Activated CD4-positive, alpha-beta T cell treated with anti-CD3 and anti-CD28 coated beads, Interleukin-10, Interleukin-2, amounts not matched to agents 100 ng/mL and 50 ng/mL, durations not matched to agents 16 hours and 8 hours (primary cell): Measurements from ENCODE around the gene RASSF4.

Experiments used
- DNase-seq: peaks from one replicate; pipeline ENCODE4 v3.0.0-alpha.2; 2020

RASSF4 gene, protein sequence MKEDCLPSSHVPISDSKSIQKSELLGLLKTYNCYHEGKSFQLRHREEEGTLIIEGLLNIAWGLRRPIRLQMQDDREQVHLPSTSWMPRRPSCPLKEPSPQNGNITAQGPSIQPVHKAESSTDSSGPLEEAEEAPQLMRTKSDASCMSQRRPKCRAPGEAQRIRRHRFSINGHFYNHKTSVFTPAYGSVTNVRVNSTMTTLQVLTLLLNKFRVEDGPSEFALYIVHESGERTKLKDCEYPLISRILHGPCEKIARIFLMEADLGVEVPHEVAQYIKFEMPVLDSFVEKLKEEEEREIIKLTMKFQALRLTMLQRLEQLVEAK

DNA sequence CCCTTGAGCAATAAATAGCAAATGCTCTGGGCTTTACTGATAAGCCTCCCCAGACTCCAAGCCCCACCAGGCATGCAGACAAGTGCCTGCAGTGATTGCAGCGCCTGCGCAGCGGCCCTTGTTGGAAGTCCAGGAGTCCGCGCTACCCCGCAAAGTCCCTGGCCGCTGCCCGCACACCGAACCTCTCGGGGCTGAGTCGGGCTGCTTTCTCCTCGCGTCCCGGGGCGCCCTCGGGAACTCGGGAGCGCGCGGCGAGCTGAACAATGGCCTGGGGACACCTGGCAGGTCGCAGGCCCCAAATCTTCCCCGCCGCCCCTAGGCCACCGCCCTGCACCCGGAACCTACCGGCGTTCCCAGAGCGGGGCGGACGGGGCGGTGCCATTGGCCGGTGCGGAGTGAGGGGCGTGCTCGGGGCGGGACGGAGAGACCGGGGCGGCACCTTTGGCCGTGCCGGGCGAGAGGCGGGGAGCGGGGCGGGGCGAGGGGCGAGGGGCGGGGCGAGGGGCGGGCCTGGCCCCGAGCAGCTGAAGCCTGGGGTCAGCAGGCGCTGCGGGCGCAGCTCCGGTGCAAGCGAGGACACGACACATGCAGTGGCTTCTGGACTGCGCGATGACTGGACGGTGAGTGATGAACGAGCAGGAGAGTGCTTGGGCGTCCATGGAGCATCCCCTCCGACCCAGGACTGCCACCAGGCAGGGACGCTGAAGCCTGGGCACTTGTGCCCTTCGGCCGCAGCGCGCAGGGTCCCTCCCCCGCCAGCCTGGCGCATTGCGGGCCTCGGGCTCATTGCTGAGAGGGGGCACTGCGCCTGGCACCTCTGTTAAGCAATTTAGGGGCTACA, at the start of gene RASSF4:
Gene RASSF4, plus strand, starts transcription at position 556 of the 841 bp plus-strand sequence. CDS start 10,401 bp downstream, outside the sequence.
- peak; percentile 95 for DNase-seq

DNA sequence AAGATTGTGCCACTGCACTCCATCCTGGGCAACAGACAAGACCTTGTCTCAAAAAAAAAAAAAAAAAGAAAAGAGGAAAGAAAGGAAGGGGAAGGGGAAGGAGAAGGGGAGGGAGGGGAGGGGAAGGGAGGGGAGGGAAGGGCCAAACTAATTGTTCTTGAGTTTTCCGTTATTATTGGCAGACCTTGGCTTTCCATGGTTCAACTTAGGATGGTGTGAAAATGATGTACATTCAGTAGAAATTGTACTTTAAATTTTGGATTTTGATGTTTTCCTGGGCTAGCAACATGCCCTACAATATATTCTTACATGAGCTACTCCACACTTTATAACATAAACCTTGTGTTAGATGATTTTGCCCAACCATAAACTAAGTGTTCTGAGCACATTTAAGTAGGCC, 49.7 kb upstream of the RASSF4 start:
- DNase-seq: no peak

DNA sequence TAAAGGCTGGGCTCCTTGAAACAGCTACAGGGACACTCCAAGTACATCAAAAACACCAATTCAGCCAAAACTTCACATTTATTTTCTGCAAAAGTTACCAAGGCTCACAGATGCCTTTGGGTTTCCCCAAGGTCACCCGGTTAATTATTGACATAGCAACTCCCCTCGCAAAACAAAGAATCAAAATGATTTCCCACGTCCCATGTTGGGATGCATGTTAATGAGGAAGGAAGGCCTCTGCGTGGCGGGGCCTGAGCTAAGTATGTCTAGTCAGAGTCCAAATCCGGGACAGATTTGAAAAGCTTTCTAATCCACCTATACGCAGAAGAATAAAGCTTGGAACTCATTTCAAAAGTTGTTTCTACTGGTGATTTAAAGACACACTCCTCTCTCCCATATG, 49.0 kb upstream of the RASSF4 start:
- DNase-seq: no peak

DNA sequence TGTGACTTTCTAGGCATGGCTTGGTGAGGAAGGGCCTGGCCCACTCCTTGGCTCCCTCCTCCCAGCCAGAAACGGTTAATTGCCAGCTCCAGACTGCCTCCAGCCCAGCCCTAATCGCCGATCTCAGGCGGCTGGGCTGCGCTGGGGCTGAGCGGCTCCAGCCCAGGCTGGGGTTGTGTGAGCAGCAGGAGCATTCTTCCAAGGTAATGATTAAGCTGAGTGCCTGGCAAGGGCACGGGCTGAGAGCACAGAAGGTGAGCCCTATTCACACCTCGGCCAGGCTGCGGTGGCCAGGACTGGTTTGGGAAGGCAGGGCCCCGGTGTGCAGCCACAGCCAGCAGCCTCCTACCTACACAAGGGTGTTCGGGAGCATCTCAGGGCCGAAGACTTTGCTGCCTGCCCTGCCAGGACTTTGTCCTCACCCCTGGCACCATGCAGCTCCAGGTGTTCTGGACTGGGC, 48.5 kb upstream of the RASSF4 start, which contains the start of gene TMEM72:
Gene TMEM72, plus strand, starts transcription at position 257 of the 460 bp plus-strand sequence. Its CDS starts 176 bp downstream, at position 433.
- DNase-seq: no peak

DNA sequence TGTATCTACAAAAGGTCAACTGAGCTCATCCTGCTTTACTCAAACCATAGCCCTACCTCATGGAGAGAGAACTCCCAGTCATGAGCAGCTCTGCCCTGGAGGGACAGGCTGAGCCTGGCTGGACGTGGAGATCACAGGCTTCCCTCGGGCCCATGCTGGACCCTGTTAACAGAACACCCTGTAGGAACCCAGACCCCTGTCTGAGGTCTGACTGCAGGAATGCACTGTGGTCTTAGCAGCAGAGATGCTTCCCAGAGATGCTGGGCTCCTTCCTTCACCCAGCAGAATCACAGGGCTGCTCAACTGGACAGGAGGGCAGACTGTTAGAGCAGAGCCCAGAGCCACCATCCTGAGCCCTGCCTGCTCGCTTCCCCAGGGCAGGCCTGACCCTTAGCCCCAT, 47.7 kb upstream of the RASSF4 start:
- DNase-seq: no peak

DNA sequence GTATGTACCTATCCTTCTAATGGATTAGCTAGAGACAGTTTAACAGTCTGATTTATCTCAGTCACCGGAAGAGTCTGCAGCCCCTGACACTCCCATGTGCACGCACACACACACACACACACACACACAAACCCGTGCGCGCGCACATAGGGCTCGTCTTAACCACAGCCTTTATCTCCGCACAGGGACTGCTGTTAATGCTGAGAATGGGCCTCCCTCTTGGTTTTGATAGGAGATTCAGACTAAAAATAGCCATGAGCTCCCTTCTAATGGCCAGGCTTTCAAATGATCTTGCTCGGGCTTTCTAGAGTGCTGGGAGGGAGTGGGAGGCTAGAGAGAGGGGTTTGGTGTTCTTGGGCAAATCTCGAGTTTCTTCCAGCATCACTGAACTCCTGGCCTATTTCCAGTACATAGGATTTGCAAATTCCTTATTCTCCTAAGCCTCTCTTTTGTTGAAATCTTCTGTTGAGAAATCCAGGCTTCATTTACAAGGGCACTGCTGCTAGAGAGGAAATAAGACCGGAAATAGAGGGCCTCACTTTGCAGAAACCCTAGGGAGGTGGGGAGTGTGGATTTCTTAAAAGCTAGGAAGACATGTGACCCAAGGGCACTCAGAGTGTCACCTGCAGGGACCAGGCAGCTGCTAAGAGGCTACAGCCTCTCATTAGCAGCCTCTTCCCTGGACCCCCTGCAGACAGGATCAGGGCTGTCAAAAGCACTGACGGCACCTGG, 46.1 kb upstream of the RASSF4 start:
- peak; percentile 11 for DNase-seq

DNA sequence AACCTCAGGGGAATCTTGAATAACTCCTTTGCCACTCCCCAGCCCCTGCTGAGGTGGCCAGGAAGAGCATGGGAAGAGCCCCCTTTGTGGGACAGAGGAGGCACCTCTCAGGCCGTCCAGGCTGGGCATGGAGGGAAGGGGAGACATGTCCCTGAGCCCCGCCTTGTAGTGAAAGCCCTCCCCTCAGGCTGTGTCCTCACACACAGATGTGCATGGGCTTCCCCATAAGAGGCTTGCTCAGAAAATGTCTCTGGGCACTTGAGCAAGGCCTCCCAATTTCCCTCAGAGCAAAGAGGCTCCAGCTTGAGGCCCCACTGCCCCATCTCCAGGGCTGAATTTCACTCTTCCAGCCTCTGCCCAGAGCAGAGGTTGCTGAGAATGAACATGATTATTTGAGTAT, 44.7 kb upstream of the RASSF4 start:
- DNase-seq: no peak

DNA sequence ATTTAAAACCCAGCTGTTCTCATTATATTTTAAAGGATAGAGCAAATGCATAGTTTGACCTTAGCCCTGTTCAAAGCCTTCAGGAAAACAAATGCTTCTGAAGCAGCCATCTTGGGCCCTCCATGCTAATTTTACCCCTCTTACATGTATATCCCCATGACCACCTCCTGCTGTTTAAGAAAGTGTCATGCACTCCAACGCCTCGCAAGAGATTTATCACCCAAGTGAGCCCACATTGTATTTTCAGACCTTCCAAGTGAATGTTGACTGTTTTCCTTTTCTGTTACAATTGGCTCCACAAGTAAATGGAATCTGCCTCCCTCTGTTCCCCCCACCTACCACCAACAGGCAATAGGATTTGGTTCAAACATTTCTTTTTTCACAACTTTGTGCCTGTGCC, 43.2 kb upstream of the RASSF4 start:
- no peak for DNase-seq

DNA sequence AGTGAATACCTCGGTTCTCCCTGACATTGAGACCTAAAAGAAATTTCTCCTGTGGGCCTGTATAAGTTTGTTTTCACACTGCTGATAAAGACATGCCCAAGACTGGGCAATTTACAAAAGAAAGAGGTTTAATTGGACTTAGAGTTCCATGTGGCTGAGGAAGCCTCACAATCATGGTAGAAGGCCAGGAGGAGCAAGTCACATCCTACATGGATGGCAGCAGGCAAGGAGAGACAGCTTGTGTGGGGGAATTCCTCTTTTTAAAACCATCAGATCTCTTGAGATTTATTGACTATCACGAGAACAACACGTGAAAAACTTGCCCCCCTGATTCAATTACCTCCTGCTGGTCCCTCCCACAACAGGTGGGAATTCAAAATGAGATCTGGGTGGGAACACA, 41.8 kb upstream of the RASSF4 start:
- no peak for DNase-seq

DNA sequence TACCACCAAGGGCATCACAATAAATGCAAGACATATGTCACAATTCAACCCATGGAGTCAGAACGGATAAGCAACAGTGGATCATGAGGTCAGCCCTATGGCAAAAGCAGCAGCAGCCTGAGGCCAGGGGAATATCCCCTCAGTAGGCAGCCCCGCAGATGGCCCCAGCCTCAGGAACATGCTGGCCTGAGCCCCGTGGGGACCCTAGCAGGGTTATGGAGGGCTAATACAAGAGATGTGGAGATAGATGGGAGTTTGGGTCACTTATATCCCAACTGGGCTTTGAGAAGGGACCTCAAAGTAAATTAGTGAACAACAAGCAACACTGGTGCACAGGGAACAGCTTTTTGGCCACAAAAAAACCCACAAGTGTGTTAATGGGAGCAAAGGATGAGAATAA, 39.4 kb upstream of the RASSF4 start:
- no peak for DNase-seq

DNA sequence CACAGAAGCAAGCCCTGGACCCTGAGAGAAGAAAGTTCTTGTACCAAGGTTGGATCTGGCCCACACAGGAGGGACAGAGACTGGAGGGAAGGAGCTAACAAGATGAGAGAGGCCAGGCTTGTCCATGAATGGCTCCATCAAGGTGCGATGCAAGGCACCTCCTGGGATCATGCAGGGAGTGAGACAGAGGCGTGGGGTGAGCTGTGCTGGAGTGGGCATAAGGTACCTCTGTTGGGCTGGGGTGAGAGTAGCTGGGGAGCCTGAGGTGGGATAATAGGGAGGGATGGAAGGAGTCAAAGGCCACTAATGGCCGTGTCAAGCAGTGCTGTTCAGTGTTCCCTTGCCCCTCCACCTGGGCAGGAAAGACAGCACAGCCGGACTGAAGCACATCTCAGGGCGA, 38.5 kb upstream of the RASSF4 start:
- no peak for DNase-seq

DNA sequence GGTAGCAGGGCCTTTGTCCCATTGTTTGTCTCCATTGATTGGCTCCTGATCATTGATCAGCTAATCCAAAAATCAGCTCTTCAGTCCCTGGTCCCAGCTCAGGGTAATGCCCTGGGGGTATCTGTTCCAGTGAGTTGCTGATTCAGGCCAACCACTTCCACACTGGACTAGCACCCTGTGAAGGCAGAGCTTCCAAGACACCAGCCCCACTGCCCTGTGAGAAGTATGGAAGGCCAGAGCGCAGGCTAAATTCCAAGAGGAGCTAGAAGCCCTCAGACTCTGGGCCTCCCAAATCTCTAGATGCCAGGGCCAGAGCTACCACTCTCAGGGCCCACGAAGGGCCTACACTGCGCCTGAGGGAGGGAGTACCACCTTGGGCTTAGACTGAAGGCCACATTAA, 38.1 kb upstream of the RASSF4 start:
- no peak for DNase-seq

DNA sequence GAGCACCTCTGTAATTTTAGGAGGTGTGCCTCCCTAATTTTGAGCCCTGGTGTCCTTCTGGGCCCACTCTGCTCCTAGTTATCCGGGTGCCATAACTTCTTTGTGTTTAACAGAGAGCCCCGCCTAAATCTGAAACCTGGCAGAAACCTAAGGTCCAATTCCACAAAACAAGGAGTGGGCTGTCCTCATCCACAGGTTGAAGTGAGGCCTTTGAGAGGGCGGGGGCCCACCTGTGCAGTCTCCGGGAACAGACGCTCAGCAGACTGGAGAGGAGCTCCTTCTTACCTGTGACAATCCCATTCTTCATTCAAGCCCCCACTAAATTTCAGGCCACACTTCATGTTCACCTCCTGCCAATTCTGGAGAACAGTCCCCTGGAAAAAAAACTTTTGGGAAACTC, 37.6 kb upstream of the RASSF4 start:
- no peak for DNase-seq

DNA sequence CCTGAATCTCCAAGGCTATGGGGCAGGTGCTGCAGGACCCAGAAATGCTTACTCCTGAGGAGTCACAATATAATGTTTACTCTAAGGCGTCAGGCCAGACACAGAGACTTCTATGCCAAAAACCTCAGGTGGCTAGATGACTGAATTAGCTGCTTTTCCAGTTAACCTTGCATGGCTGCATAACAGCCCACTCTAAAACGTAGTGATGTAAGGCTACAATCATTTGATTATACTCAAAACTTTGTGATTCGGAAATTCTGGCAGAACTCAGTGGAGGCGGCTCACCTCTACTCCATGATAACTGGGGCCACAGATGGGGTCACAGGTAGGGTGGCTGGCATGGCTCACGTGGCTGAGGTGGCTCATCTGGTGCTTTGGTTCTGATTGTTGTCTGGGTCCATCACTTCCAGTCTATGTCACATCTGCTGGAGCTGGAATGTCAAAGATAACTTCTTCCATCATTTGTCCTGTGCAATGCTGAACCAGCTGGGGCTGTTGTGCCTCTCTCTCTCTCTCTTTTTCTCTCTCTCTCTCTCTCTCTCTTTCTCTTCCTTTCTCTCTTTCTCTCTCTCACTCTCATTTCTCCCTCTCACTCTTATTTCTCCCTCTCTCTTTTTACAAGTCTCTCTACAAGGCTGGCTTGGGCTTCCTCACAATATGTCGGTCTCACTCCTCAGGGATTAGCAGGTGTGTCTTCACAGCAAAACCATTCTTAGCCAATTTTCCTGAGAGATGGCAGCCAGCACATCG, 36.6 kb upstream of the RASSF4 start:
- no peak for DNase-seq

DNA sequence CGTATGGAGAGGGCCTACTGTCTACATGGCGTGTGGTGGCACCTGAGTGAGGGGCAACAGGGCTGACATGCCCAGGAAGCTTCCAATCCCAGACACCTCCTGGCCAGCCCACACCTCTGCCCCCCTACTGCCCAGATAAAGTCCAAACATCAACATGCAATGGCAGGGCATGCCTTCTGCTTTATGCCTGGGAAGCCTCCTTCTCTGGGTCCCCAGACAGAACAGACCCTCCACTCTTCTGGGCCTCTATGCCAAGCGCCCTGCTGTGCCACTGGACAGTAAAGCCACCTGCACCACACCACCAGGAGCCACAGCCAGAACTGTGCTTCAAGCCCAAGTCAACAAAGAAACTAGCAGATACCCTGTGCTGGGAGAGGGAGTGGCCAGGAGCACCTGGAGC, 36.0 kb upstream of the RASSF4 start:
- DNase-seq: no peak

DNA sequence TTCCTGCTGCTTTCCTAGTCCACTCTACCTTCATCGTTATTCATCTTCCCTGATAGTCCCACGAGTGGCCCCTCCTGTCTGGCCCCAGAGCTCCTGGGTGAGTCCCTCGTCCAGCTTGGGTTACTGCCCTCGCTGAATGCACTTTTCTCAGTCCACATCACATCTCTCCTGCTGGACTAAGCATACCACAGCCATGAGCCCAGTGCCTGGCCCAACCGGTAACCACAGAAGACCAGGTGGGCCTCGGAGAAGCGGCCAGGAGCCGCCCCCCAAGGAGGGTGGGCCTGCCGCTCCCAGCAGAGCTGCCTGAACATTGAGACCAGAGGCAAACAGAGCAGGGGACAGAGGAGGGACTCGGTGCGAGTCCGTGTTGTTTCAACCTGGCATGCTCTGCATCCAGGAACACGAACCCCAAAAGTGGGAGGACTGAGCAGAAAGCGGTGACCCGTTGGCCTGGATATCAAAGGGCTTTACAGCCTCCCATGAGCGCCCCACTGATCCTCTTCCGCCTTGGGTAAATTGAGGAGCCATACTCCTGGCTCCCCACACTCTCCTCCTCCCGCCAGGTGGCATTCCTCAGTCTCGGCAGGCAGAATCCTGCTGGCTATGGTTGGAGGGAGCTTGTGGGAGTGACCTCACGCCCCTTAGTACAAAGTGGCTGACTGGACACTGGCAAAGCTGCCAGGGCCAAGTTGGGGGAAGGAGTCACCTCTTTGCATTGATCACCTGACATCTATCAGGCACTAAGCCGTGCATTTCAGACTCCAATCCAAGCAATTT, 35.2 kb upstream of the RASSF4 start:
- DNase-seq: no peak

DNA sequence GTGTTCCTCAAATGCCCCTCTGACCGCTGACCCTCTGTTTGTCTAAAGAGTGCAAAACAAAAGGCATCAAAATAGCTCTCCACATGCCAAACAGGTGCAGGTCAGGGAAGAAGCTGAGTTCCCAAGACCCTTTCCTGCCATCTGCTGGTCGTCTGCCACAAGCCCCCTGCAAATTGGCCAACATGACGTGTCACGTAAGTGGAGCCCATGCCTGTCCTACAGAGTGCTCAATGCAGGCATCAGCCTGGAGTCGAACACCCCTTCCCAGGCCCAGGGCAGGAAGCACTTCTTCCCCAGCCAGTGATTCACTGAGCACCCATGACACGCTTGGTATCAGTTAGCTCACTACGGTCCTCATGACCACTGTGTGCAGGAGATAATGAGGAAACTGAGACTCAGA, 34.4 kb upstream of the RASSF4 start:
- no peak for DNase-seq

DNA sequence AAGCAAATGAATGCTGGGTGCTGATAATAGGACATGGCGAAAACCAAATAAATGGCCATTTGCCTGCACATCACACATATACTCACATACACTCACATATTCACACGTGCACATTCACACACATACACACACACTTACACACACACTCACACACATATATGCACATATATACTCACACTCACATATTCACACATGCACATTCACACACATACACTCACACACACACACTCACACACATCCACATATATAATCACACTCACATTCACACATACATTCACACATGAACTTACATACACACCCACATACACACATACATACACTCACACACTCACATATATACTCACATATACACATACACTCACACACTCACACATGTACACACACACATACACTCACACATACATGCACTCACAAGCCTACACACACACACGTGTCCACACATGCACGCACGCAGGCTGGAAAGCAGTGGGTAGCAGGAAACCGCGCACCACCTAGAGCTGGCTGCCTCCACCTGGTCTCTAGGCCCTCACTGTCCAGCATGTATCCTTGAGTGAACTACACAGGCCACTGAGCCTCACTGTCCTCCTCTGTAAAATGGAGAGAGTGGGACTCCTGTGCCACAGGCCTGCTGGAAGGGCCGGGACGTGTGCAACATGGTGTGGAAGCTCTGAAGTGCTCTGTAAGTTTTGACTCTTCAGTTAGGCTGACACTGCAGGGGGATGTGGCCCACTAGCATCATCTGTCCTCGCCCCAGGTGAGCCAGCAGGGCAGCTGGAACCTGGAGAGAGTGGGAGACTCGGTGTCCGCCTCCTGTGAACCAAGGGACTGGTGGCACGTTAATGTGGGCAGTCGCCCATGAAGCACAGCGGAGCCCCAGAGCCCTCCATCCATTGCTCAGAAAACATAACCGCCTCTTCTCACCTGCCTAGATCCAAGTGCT, 33.5 kb upstream of the RASSF4 start:
- DNase-seq: no peak

DNA sequence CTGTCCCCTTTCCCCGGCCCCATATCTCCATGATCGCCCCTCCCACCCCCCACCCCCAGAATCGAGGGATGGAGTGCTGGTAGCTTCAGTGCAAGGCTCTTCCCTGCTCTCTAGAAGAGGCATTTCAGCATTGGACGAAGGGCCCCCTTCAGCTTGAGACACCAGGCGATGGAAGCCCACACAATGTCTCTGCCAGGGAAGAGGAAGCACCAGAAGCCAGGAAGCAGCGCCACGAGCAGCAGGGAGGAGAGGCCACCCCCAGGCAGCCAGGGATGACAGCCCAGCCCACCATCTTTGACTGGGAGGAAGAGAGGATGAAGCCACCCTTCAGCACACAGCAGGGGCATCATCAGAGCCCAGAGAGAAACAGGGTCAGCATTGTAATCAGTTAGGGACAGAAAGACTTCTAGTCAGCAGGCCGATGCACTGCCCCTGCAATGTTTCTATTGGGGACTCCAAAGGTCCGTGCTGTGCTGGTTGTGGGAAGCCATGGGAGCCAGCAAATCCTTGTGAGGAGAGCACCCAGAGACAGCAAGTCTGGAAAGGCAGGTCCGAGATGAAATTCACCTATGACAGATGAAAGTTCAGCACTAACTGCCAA, 32.8 kb upstream of the RASSF4 start:
- DNase-seq: no peak

DNA sequence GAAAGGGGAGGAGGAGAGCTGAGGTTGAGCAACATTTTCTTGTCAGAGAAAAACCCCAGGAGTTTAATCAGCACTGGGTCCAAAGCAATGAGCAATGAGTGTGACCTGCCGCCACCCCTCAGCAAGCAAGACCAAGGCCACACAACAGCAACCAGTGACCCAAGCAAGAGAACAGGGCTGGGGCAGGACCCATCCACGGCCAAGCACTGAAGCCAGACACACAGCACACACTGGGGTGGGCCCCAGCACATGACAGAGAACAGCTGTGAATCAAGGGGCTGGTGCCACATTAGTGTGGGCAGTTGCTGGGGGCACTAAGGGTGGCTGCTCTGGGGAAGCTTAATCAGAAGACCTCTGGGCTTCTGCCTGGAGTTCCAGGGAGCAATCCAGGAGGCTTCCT, 32.2 kb upstream of the RASSF4 start:
- no peak for DNase-seq
